Caco-2 (cell line): ENCODE data around the gene RYR2. TPM values are rescaled to one million over a fixed set of nuclear protein-coding genes. Genes with fewer than 3 reads are reported as not detected.

Experiments used
- BruUV-seq: library from RNA; stranded (reverse); fragments of 400-500 nt; replicated peaks from 2 replicates; lab custom pipeline; 2021; lab: Mats Ljungman, UMichigan
- CTCF ChIA-PET: fragments of 300-600 bp; sonication (Branson Sonifier 250); formaldehyde crosslinking; loops from one replicate; lab custom pipeline; 2022; ENCODE audit warnings: antibody characterized with exemption; lab: Charles Lee
- POLR2A ChIA-PET: fragments of 300-600 bp; sonication (Branson Sonifier 250); formaldehyde crosslinking; loops from one replicate; lab custom pipeline; 2022; ENCODE audit warnings: antibody characterized with exemption; lab: Charles Lee
- DNase-seq, 2 experiments: peaks; one replicate each; pipeline versions ENCODE4 v3.0.0 to v3.0.0-alpha.2; 2020 to 2022
- H3K27me3 ChIP-seq: replicated peaks from 2 replicates; pipeline ENCODE4 v1.6.0; 2011; ENCODE audit warnings: low read length; ENCODE audit not compliant: control insufficient read depth, insufficient read depth
- H3K36me3 ChIP-seq: 2 replicates; pipeline ENCODE4 v1.5.1; 2011; ENCODE audit warnings: low read length; ENCODE audit not compliant: control insufficient read depth, insufficient read depth
- H3K4me1 ChIP-seq: fragments of 250-450 bp; sonication (Bioruptor Pico); 2 replicates; pipeline ENCODE4 v1.5.1; 2020; ENCODE audit warnings: mild to moderate bottlenecking
- H3K4me3 ChIP-seq: 2 replicates; pipeline ENCODE4 v1.5.1; 2011; ENCODE audit warnings: low read depth, mild to moderate bottlenecking, control low read depth, low read length
- H3K9me3 ChIP-seq: fragments of 250-450 bp; sonication (Bioruptor Pico); 2 replicates; pipeline ENCODE4 v1.5.1; 2020; ENCODE audit warnings: mild to moderate bottlenecking, moderate library complexity
- H3K27ac Mint-ChIP-seq: one replicate; pipeline ENCODE4 v1.8.0; 2022; ENCODE audit warnings: mixed read lengths; ENCODE audit not compliant: unreplicated experiment
- H3K27me3 Mint-ChIP-seq: one replicate; pipeline ENCODE4 v1.8.0; 2022; ENCODE audit warnings: mixed read lengths; ENCODE audit not compliant: insufficient read depth, unreplicated experiment
- H3K36me3 Mint-ChIP-seq: one replicate; pipeline ENCODE4 v1.8.0; 2022; ENCODE audit warnings: mild to moderate bottlenecking, mixed read lengths; ENCODE audit not compliant: insufficient read depth, unreplicated experiment
- H3K4me1 Mint-ChIP-seq: one replicate; pipeline ENCODE4 v1.8.0; 2022; ENCODE audit warnings: low read depth, mixed read lengths; ENCODE audit not compliant: unreplicated experiment
- H3K4me3 Mint-ChIP-seq: one replicate; pipeline ENCODE4 v1.8.0; 2022; ENCODE audit warnings: mild to moderate bottlenecking, moderate library complexity, mixed read lengths; ENCODE audit not compliant: unreplicated experiment
- H3K9me3 Mint-ChIP-seq: one replicate; pipeline ENCODE4 v1.8.0; 2022; ENCODE audit warnings: mixed read lengths; ENCODE audit not compliant: unreplicated experiment
- intact Hi-C: fragments of 100-400 bp; cut with micrococcal nuclease; formaldehyde crosslinking; loops from one replicate; pipeline ENCODE4 v1.10.0; 2022; ENCODE audit not compliant: unreplicated experiment
- total RNA-seq: library from RNA; stranded (reverse); gene quantifications from 2 replicates; pipeline ENCODE4 v1.2.3, GENCODE V29; 2022
- TF ChIP-seq, protein P1 (sequence below), 2 experiments: fragments of 200-600 bp in 1 of 2; IDR thresholded peaks; 1 replicate in 1 of 2; 2 replicates in 1 of 2; pipeline versions ENCODE4 v1.5.1 to v1.8.0; 2011 to 2022; ENCODE audit warnings: antibody characterized with exemption in 1 of 2, control low read depth in 1 of 2, inconsistent platforms in 1 of 2, low read depth in 1 of 2, low read length in 1 of 2, mild to moderate bottlenecking in 1 of 2, moderate library complexity in 1 of 2; ENCODE audit not compliant: insufficient read depth in 1 of 2, severe bottlenecking in 1 of 2, unreplicated experiment in 1 of 2

The RYR2 gene
- total RNA-seq, 1 experiment from 2014 or later = 3.4 TPM

DNA sequence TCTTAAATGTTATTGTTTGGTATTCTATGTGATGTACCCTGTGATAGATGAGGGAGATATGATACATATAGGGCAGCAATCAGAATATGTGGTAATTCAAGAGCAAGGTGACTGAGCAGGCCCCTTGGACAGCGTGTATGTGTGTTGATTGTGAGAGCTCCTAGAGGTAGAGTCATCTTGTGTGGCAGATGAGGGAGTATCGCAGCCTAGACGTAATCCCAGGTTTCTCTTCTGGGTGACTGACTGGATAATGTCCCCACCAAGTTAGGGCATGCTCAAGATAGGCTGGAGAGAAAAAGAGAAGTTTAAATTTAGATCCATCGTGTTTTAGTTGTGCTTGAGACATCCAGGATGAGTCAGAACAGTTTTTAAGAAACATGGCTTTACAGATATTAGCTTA, 663.5 kb downstream of the RYR2 start:
- Mint-ChIP-seq H3K27me3 (no peaks in the 10 kb centered on the region), H3K9me3 (no peaks in the 10 kb centered on the region), H3K27ac (no peak overlapping the region), H3K4me1 (no peaks in the 10 kb centered on the region), H3K36me3 (no peaks in the 10 kb centered on the region), H3K4me3 (no peak overlapping the region)
- intact Hi-C loops = no loop called here
- no TSS peak for BruUV-seq
- Histone ChIP-seq H3K4me3 (no peak overlapping the region), H3K9me3 (no peaks in the 10 kb centered on the region), H3K27me3 (no peaks in the 10 kb centered on the region), H3K36me3 (no peaks in the 10 kb centered on the region), H3K4me1 (no peaks in the 10 kb centered on the region)
- no peak for DNase-seq
- CTCF ChIA-PET = no interaction called here
- TF ChIP-seq, protein P1, sequence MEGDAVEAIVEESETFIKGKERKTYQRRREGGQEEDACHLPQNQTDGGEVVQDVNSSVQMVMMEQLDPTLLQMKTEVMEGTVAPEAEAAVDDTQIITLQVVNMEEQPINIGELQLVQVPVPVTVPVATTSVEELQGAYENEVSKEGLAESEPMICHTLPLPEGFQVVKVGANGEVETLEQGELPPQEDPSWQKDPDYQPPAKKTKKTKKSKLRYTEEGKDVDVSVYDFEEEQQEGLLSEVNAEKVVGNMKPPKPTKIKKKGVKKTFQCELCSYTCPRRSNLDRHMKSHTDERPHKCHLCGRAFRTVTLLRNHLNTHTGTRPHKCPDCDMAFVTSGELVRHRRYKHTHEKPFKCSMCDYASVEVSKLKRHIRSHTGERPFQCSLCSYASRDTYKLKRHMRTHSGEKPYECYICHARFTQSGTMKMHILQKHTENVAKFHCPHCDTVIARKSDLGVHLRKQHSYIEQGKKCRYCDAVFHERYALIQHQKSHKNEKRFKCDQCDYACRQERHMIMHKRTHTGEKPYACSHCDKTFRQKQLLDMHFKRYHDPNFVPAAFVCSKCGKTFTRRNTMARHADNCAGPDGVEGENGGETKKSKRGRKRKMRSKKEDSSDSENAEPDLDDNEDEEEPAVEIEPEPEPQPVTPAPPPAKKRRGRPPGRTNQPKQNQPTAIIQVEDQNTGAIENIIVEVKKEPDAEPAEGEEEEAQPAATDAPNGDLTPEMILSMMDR (IDR thresholded peaks at IDR 0.05; ENCODE audit: insufficient read depth in 1 of 2, low read depth in 1 of 2, low read length in 1 of 2, severe bottlenecking in 1 of 2, unreplicated experiment in 1 of 2) = no peak
- POLR2A ChIA-PET = no interaction called here

DNA sequence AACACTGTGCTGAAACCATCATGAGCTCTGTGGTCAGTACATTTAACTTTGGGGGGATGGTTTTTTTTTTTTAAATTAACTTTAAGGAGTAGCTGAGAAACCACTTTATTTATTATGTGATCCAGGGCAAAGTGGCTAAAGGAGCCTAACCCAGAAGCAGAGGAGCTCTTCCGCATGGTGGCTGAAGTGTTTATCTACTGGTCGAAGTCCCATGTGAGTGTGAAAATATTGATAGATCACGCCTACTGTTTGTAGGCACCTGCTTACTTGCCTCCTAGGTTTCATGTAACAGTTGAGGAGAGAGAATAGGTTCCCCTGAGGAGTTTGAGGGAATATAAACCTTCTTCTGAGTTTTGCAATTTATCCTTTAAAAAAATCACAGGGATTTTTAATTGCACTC, 667.4 kb downstream of the RYR2 start:
- H3K27ac Mint-ChIP-seq = no peak overlapping the region
- intact Hi-C loops = no loop called here
- DNase-seq = no peak
- ChIA-PET POLR2A (no interaction called here), CTCF (no interaction called here)
- no TSS peak for BruUV-seq
- H3K36me3 Mint-ChIP-seq = no peaks in the 10 kb centered on the region
- H3K4me1 Mint-ChIP-seq = no peaks in the 10 kb centered on the region
- Histone ChIP-seq H3K4me1 (no peaks in the 10 kb centered on the region), H3K36me3 (no peaks in the 10 kb centered on the region), H3K27me3 (no peaks in the 10 kb centered on the region), H3K9me3 (no peaks in the 10 kb centered on the region), H3K4me3 (no peak overlapping the region)
- no peak overlapping the region for H3K4me3 Mint-ChIP-seq
- TF ChIP-seq, protein P1 (IDR thresholded peaks at IDR 0.05; ENCODE audit: insufficient read depth in 1 of 2, low read depth in 1 of 2, low read length in 1 of 2, severe bottlenecking in 1 of 2, unreplicated experiment in 1 of 2) = no peak
- H3K27me3 Mint-ChIP-seq = no peaks in the 10 kb centered on the region
- no peaks in the 10 kb centered on the region for H3K9me3 Mint-ChIP-seq

DNA sequence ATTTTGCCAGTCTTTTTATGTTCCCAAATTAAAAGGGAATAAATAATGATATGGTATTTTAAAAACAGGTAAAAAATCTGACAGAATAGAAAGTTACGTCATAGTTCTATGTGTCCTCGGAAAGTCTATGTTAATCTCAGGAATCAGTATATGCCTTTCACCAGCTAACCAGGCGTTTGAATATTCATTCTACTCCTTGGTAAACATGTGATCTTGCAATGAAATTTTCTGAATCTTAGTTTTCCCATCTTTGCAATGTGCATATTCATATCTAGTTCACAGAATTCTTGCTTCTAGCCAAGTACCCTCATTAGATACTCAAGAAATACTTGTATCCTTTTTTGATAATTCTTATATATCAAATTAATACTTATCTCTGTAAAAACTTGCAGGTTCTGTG, 669.3 kb downstream of the RYR2 start:
- H3K36me3 ChIP-seq = no peaks in the 10 kb centered on the region
- POLR2A ChIA-PET = no interaction called here
- Mint-ChIP-seq H3K36me3 (no peaks in the 10 kb centered on the region), H3K27me3 (no peaks in the 10 kb centered on the region), H3K27ac (no peak overlapping the region), H3K9me3 (no peaks in the 10 kb centered on the region), H3K4me1 (no peaks in the 10 kb centered on the region), H3K4me3 (no peak overlapping the region)
- H3K4me1 ChIP-seq = no peaks in the 10 kb centered on the region
- H3K27me3 ChIP-seq = no peaks in the 10 kb centered on the region
- H3K4me3 ChIP-seq = no peak overlapping the region
- CTCF ChIA-PET = no interaction called here
- intact Hi-C loops = no loop called here
- no peak for DNase-seq
- TF ChIP-seq, protein P1 (IDR thresholded peaks at IDR 0.05; ENCODE audit: insufficient read depth in 1 of 2, low read depth in 1 of 2, low read length in 1 of 2, severe bottlenecking in 1 of 2, unreplicated experiment in 1 of 2) = no peak
- H3K9me3 ChIP-seq = no peaks in the 10 kb centered on the region
- no TSS peak for BruUV-seq
